GM23338 (cell line): Measurements from ENCODE around the gene RALY. TPM values are rescaled to one million over a fixed set of nuclear protein-coding genes. Genes with fewer than 3 reads are reported as not detected.
A peak's percentile ranks its signal among the peaks of the same experiment; 100 is the strongest.

Source experiments
- ATAC-seq: fragments of 200-7000 bp; cut with Tn5 transposase; 3 replicates; pipeline ENCODE4 v1.9.1; 2020
- DNase-seq: peaks from one replicate; pipeline ENCODE4 v3.0.0-alpha.2; 2015; ENCODE audit warnings: low spot score
- H2AFZ ChIP-seq: fragments of 200-600 bp; sonication (generic); 2 replicates; pipeline ENCODE4 v1.8.0; 2016; ENCODE audit warnings: antibody characterized with exemption, mild to moderate bottlenecking, moderate library complexity
- H3F3A ChIP-seq: fragments of 200-600 bp; sonication (generic); replicated peaks from 2 replicates; pipeline ENCODE4 v1.8.0; 2017; ENCODE audit warnings: antibody characterized with exemption, mixed run types, low read depth
- H3K27ac ChIP-seq: fragments of 200-600 bp; sonication (generic); 2 replicates; pipeline ENCODE4 v1.6.1; 2016; ENCODE audit warnings: low read depth
- H3K27me3 ChIP-seq: fragments of 200-600 bp; sonication (generic); 2 replicates; pipeline ENCODE4 v1.8.0; 2016; ENCODE audit warnings: mild to moderate bottlenecking, mixed run types, moderate library complexity; ENCODE audit not compliant: insufficient read depth
- H3K36me3 ChIP-seq: fragments of 200-600 bp; sonication (generic); 2 replicates; pipeline ENCODE4 v1.8.0; 2016; ENCODE audit warnings: mild to moderate bottlenecking; ENCODE audit not compliant: insufficient read depth
- H3K4me1 ChIP-seq: fragments of 200-600 bp; sonication (generic); 2 replicates; pipeline ENCODE4 v1.8.0; 2016; ENCODE audit warnings: mild to moderate bottlenecking, moderate library complexity; ENCODE audit not compliant: insufficient read depth
- H3K4me2 ChIP-seq: fragments of 200-600 bp; sonication (generic); 2 replicates; pipeline ENCODE4 v1.7.1; 2017; ENCODE audit warnings: mixed run types
- H3K4me3 ChIP-seq: fragments of 200-600 bp; sonication (generic); 2 replicates; pipeline ENCODE4 v1.6.1; 2016; ENCODE audit warnings: mixed run types
- H3K79me2 ChIP-seq: fragments of 200-600 bp; sonication (generic); replicated peaks from 2 replicates; pipeline ENCODE4 v1.8.0; 2017; ENCODE audit warnings: mild to moderate bottlenecking; ENCODE audit not compliant: insufficient read depth
- H3K9me2 ChIP-seq: fragments of 200-600 bp; sonication (generic); 2 replicates; pipeline ENCODE4 v1.8.0; 2017; ENCODE audit not compliant: insufficient read depth
- H4K20me1 ChIP-seq: fragments of 200-600 bp; sonication (generic); replicated peaks from 2 replicates; pipeline ENCODE4 v1.8.0; 2017; ENCODE audit warnings: mild to moderate bottlenecking; ENCODE audit not compliant: insufficient read depth
- H3K27ac Mint-ChIP-seq: 2 replicates; pipeline ENCODE4 v1.8.0; 2020; ENCODE audit warnings: inconsistent platforms, mild to moderate bottlenecking, moderate library complexity, mixed read lengths
- H3K27me3 Mint-ChIP-seq: 3 replicates; pipeline ENCODE4 v1.8.0; 2022; ENCODE audit warnings: low read depth, mild to moderate bottlenecking, moderate library complexity, mixed read lengths, inconsistent platforms; ENCODE audit not compliant: insufficient read depth, poor library complexity
- H3K36me3 Mint-ChIP-seq: 3 replicates; pipeline ENCODE4 v1.8.0; 2021; ENCODE audit warnings: low read depth, mild to moderate bottlenecking, inconsistent platforms, moderate library complexity, mixed read lengths
- H3K4me1 Mint-ChIP-seq: 3 replicates; pipeline ENCODE4 v1.8.0; 2020; ENCODE audit warnings: mild to moderate bottlenecking, inconsistent platforms, mixed read lengths
- H3K4me3 Mint-ChIP-seq: 3 replicates; pipeline ENCODE4 v1.8.0; 2021; ENCODE audit warnings: moderate library complexity, mild to moderate bottlenecking, inconsistent platforms, mixed read lengths
- H3K9me3 Mint-ChIP-seq: 3 replicates; pipeline ENCODE4 v1.8.0; 2020; ENCODE audit warnings: moderate library complexity, mild to moderate bottlenecking, inconsistent platforms, mixed read lengths
- CREB1 ChIP-seq: fragments of 250-450 bp; sonication (Bioruptor Pico); IDR thresholded peaks from 2 replicates; pipeline ENCODE4 v1.5.0; 2020; ENCODE audit warnings: low read depth, mild to moderate bottlenecking, moderate library complexity
- CTCF ChIP-seq, 2 experiments: fragments of 200-600 bp in 1 of 2; sonication (generic) in 1 of 2; conservative IDR thresholded peaks; 2 replicates each; pipeline versions ENCODE4 v1.5.1 to v1.6.1; 2016 to 2017; ENCODE audit warnings: antibody characterized with exemption in 2 of 2, low read depth in 2 of 2, mild to moderate bottlenecking in 2 of 2, moderate library complexity in 1 of 2
- ETS1 ChIP-seq: IDR thresholded peaks from 2 replicates; pipeline ENCODE4 v1.6.1; 2016; ENCODE audit warnings: antibody characterized with exemption
- EZH2 ChIP-seq: fragments of 200-600 bp; sonication (generic); IDR thresholded peaks from one replicate; pipeline ENCODE4 v1.8.0; 2017; ENCODE audit warnings: antibody characterized with exemption, mild to moderate bottlenecking, low read depth; ENCODE audit not compliant: unreplicated experiment
- EZH2phosphoT487 ChIP-seq: fragments of 200-600 bp; sonication (generic); IDR thresholded peaks from one replicate; pipeline ENCODE4 v1.8.1; 2018; ENCODE audit warnings: antibody characterized with exemption; ENCODE audit not compliant: unreplicated experiment
- JUNB ChIP-seq: IDR thresholded peaks from one replicate; pipeline ENCODE4 v1.6.1; 2016; ENCODE audit warnings: antibody characterized with exemption; ENCODE audit not compliant: unreplicated experiment
- NANOG ChIP-seq: IDR thresholded peaks from 2 replicates; pipeline ENCODE4 v1.6.1; 2016; ENCODE audit warnings: antibody characterized with exemption, borderline replicate concordance
- POLR2AphosphoS5 ChIP-seq: IDR thresholded peaks from 2 replicates; pipeline ENCODE4 v1.6.1; 2016; ENCODE audit warnings: antibody characterized with exemption, low read depth
- REST ChIP-seq: IDR thresholded peaks from one replicate; pipeline ENCODE4 v1.6.1; 2018; ENCODE audit warnings: antibody characterized with exemption; ENCODE audit not compliant: unreplicated experiment
- STAT1 ChIP-seq: IDR thresholded peaks from one replicate; pipeline ENCODE4 v1.6.1; 2016; ENCODE audit warnings: antibody characterized with exemption; ENCODE audit not compliant: unreplicated experiment
- ZNF114 ChIP-seq: fragments of 250-450 bp; sonication (Bioruptor Pico); IDR thresholded peaks from 2 replicates; pipeline ENCODE4 v1.5.0; 2020; ENCODE audit warnings: mild to moderate bottlenecking, moderate library complexity
- ZNF331 ChIP-seq: fragments of 250-450 bp; sonication (Bioruptor Pico); IDR thresholded peaks from 2 replicates; pipeline ENCODE4 v1.5.0; 2020; ENCODE audit warnings: low read depth, mild to moderate bottlenecking, moderate library complexity
- ZNF462 ChIP-seq: fragments of 250-450 bp; sonication (Bioruptor Pico); IDR thresholded peaks from 2 replicates; pipeline ENCODE4 v1.5.0; 2020; ENCODE audit warnings: mild to moderate bottlenecking, moderate library complexity
- polyA plus RNA-seq: library from polyadenylated mRNA; unstranded; fragments of >200 nt; fragmentation: Nextera tagmentation; extraction: Ambion mirVana; gene quantifications from 2 replicates; pipeline ENCODE4 v1.2.1, GENCODE V29; 2016
- total RNA-seq: library from RNA; depleted of rRNA; stranded (reverse); fragments of >200 nt; shearing (Covaris generic); gene quantifications from 2 replicates; pipeline ENCODE4 v1.2.3, GENCODE V29; 2014

RALY gene
- total and polyA plus RNA-seq, 2 experiments from 2014 or later, result 144 to 167 TPM

- Histone ChIP-seq H3K27ac (0 out of 2 replicates have a peak overlapping the region, but pooled peaks have one; percentile 14), H3K9me2 (no peaks in the 10 kb centered on the region), H3F3A (0 out of 2 replicates have a peak, but pooled peaks cover 4% of the 10 kb centered on the region), H2AFZ (no peak overlapping the region), H3K4me2 (no peak overlapping the region), H4K20me1 (peaks cover 66% of the 10 kb centered on the region), H3K36me3 (no peaks in the 10 kb centered on the region), H3K27me3 (no peaks in the 10 kb centered on the region), H3K4me3 (no peak overlapping the region), H3K79me2 (peaks cover 57% of the 10 kb centered on the region), H3K4me1 (peaks cover 21% of the 10 kb centered on the region)
- ATAC-seq (no peak), DNase-seq (no peak)
- H3K27ac Mint-ChIP-seq, result no peak overlapping the region
- peaks cover 4% of the 10 kb centered on the region; the same call in 1 of the 3 replicates for H3K36me3 Mint-ChIP-seq
- H3K27me3 Mint-ChIP-seq, result peaks cover 2% of the 10 kb centered on the region
- no peaks in the 10 kb centered on the region for H3K9me3 Mint-ChIP-seq
- H3K4me1 Mint-ChIP-seq, result peaks cover 37% of the 10 kb centered on the region
- TF ChIP-seq JUNB (no peak), EZH2 (no peak), NANOG (no peak), ZNF462 (no peak), EZH2phosphoT487 (no peak), POLR2AphosphoS5 (no peak), STAT1 (no peak), CTCF (conservative IDR thresholded peaks at IDR 0.05; ENCODE audit: low read depth in 2 of 2) (no peak), REST (no peak), ZNF114 (CRISPR knock-in tag) (no peak), ETS1 (no peak), ZNF331 (CRISPR knock-in tag) (no peak), CREB1 (CRISPR knock-in tag) (no peak)
- no peak overlapping the region for H3K4me3 Mint-ChIP-seq
These were observed 71.5 kb downstream of the RALY start for GRCh38 chr20:34065260-34065659.
